Neural progenitor cell (in vitro differentiated cells): Measurements from ENCODE around the gene PHRF1. TPM values are rescaled to one million over a fixed set of nuclear protein-coding genes. Genes with fewer than 3 reads are reported as not detected.
"Not testable (repeated sequence)": the region's sequence is repeated elsewhere in the genome, so short reads cannot be mapped to it uniquely, and the experiment has no call there.

Experiments
- DNase-seq: peaks from one replicate; pipeline ENCODE4 v3.0.0-alpha.2; 2016; ENCODE audit warnings: low spot score
- H2AFZ ChIP-seq: fragments of 200-600 bp; sonication (generic); replicated peaks from 2 replicates; pipeline ENCODE4 v1.6.1; 2016; ENCODE audit warnings: antibody characterized with exemption
- H3F3A ChIP-seq: fragments of 200-600 bp; sonication (generic); 2 replicates; pipeline ENCODE4 v1.6.1; 2016; ENCODE audit warnings: antibody characterized with exemption, low read depth
- H3K27ac ChIP-seq: fragments of 200-600 bp; sonication (generic); 2 replicates; pipeline ENCODE4 v1.5.1; 2016; ENCODE audit warnings: mild to moderate bottlenecking
- H3K27me3 ChIP-seq: fragments of 200-600 bp; sonication (generic); 2 replicates; pipeline ENCODE4 v1.6.1; 2016; ENCODE audit warnings: mild to moderate bottlenecking, moderate library complexity
- H3K36me3 ChIP-seq: fragments of 200-600 bp; sonication (generic); 2 replicates; pipeline ENCODE4 v1.5.1; 2016
- H3K4me1 ChIP-seq: fragments of 200-600 bp; sonication (generic); 2 replicates; pipeline ENCODE4 v1.6.1; 2016; ENCODE audit warnings: mixed run types
- H3K4me2 ChIP-seq: fragments of 200-600 bp; sonication (generic); 2 replicates; pipeline ENCODE4 v1.6.1; 2016
- H3K4me3 ChIP-seq: fragments of 200-600 bp; sonication (generic); 2 replicates; pipeline ENCODE4 v1.5.1; 2016
- H3K79me2 ChIP-seq: fragments of 200-600 bp; sonication (generic); 2 replicates; pipeline ENCODE4 v1.6.1; 2016; ENCODE audit warnings: low read depth
- H3K9ac ChIP-seq: fragments of 200-600 bp; sonication (generic); 2 replicates; pipeline ENCODE4 v1.6.1; 2016
- H3K9me3 ChIP-seq: fragments of 200-600 bp; sonication (generic); 2 replicates; pipeline ENCODE4 v1.5.1; 2016; ENCODE audit warnings: low read depth
- H4K20me1 ChIP-seq: fragments of 200-600 bp; sonication (generic); 2 replicates; pipeline ENCODE4 v1.6.1; 2016; ENCODE audit warnings: low read depth
- H3K27ac Mint-ChIP-seq: 3 replicates; pipeline ENCODE4 v1.8.0; 2021; ENCODE audit warnings: mixed read lengths
- H3K27me3 Mint-ChIP-seq: 2 replicates; pipeline ENCODE4 v1.8.0; 2022; ENCODE audit warnings: low read depth, mild to moderate bottlenecking, inconsistent platforms, moderate library complexity, mixed read lengths; ENCODE audit not compliant: insufficient read depth
- H3K36me3 Mint-ChIP-seq: 3 replicates; pipeline ENCODE4 v1.8.0; 2021; ENCODE audit warnings: mixed read lengths
- H3K4me1 Mint-ChIP-seq: 3 replicates; pipeline ENCODE4 v1.8.0; 2021; ENCODE audit warnings: mixed read lengths
- H3K4me3 Mint-ChIP-seq: 3 replicates; pipeline ENCODE4 v1.8.0; 2021; ENCODE audit warnings: mild to moderate bottlenecking, moderate library complexity, mixed read lengths
- H3K9me3 Mint-ChIP-seq: 3 replicates; pipeline ENCODE4 v1.8.0; 2020; ENCODE audit warnings: mixed read lengths
- EZH2 ChIP-seq: fragments of 200-600 bp; sonication (generic); IDR thresholded peaks from 2 replicates; pipeline ENCODE4 v1.6.1; 2017; ENCODE audit warnings: antibody characterized with exemption, mild to moderate bottlenecking, moderate library complexity
- EZH2phosphoT487 ChIP-seq: fragments of 200-600 bp; sonication (generic); IDR thresholded peaks from 2 replicates; pipeline ENCODE4 v1.6.1; 2017; ENCODE audit warnings: antibody characterized with exemption
- total RNA-seq: library from RNA; depleted of rRNA; stranded (reverse); fragments of >200 nt; gene quantifications from 2 replicates; pipeline ENCODE4 v1.2.3, GENCODE V29; 2015; ENCODE audit warnings: low replicate concordance
- TF ChIP-seq, protein P1 (sequence below): fragments of 200-600 bp; sonication (generic); IDR thresholded peaks from 2 replicates; pipeline ENCODE4 v1.5.1; 2017; ENCODE audit warnings: antibody characterized with exemption, mild to moderate bottlenecking

Gene PHRF1
- total RNA-seq, 1 donor from 2014 or later: 9.8 TPM

DNA sequence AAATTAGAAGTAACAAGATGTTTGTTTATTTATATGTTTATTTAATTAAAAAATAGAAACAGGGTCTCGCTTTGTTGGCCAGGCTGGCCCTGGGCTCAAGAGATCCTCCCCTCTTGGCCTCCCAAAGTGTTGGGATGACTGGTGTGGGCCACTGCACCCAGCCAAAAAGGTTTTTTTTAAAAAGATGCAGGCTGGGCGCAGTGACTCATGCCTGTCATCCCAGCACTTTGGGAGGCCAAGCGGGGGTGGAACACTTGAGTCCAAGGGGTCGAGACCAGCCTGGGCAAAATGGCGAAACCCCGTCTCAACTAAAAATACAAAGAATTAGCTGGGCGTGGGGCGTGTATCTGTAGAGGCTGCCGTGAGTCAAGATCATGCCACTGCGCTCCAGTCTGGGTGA lies 74.2 kb downstream of the PHRF1 start:
- Histone ChIP-seq H3K27ac (no peak overlapping the region), H3K9ac (no peak overlapping the region), H3K9me3 (no peaks in the 10 kb centered on the region), H3K27me3 (no peaks in the 10 kb centered on the region), H3K79me2 (no peaks in the 10 kb centered on the region), H3K4me1 (no peaks in the 10 kb centered on the region), H2AFZ (no peak overlapping the region), H3K4me3 (no peak overlapping the region), H3F3A (no peaks in the 10 kb centered on the region), H4K20me1 (no peaks in the 10 kb centered on the region), H3K36me3 (peaks cover 10% of the 10 kb centered on the region), H3K4me2 (no peak overlapping the region)
- Mint-ChIP-seq H3K27me3 (no peaks in the 10 kb centered on the region), H3K36me3 (peaks cover 15% of the 10 kb centered on the region), H3K27ac (no peak overlapping the region), H3K4me1 (no peaks in the 10 kb centered on the region), H3K4me3 (no peak overlapping the region), H3K9me3 (no peaks in the 10 kb centered on the region)
- no peak for DNase-seq
- TF ChIP-seq EZH2phosphoT487 (no peak), EZH2 (no peak)
- TF ChIP-seq, protein P1, sequence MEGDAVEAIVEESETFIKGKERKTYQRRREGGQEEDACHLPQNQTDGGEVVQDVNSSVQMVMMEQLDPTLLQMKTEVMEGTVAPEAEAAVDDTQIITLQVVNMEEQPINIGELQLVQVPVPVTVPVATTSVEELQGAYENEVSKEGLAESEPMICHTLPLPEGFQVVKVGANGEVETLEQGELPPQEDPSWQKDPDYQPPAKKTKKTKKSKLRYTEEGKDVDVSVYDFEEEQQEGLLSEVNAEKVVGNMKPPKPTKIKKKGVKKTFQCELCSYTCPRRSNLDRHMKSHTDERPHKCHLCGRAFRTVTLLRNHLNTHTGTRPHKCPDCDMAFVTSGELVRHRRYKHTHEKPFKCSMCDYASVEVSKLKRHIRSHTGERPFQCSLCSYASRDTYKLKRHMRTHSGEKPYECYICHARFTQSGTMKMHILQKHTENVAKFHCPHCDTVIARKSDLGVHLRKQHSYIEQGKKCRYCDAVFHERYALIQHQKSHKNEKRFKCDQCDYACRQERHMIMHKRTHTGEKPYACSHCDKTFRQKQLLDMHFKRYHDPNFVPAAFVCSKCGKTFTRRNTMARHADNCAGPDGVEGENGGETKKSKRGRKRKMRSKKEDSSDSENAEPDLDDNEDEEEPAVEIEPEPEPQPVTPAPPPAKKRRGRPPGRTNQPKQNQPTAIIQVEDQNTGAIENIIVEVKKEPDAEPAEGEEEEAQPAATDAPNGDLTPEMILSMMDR: no peak

DNA sequence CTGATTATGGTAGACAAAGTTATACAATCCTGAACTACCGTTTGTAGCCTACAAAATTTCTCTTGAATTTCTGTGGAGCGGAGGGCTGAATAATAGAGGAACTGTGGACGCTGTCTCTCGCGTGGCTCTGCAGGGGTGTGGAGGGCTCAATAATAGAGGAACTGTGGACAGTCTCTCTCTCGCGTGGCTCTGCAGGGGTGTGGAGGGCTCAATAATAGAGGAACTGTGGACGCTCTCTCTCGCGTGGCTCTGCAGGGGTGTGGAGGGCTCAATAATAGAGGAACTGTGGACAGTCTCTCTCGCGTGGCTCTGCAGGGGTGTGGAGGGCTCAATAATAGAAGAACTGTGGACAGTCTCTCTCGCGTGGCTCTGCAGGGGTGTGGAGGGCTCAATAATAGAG lies 76.9 kb downstream of the PHRF1 start:
- H3K27me3 ChIP-seq, H3K36me3 ChIP-seq, H4K20me1 ChIP-seq, H3K4me2 ChIP-seq, H3K9me3 Mint-ChIP-seq, H3K4me1 Mint-ChIP-seq, H3K27me3 Mint-ChIP-seq, H2AFZ ChIP-seq, H3K9me3 ChIP-seq, H3K4me3 ChIP-seq, H3K4me1 ChIP-seq, H3K27ac ChIP-seq, H3K27ac Mint-ChIP-seq, DNase-seq, H3K79me2 ChIP-seq, H3F3A ChIP-seq, H3K4me3 Mint-ChIP-seq, H3K9ac ChIP-seq: not testable (repeated sequence)
- H3K36me3 Mint-ChIP-seq: peaks cover 17% of the 10 kb centered on the region

DNA sequence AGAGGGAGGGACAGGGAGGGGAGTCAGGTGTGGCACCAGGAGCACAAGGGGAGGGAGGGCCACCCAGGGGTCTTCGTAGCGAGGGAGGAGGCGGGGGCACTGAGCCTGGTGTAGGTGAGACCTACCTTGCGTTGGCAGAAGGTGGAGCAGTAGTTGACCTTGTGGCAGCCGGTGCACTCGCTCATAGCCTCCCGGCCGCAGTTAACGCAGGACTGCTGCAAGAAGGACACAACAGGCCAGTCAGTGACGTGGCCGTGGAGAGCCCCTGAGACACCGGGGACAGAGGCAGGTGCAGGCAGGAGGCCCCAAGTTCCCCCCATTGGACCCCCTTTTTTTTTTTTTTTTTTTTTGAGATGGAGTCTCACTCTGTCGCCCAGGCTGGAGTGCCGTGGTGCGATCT lies 77.6 kb downstream of the PHRF1 start:
- Mint-ChIP-seq H3K27me3 (no peaks in the 10 kb centered on the region), H3K4me1 (no peaks in the 10 kb centered on the region), H3K27ac (no peak overlapping the region), H3K36me3 (peaks cover 17% of the 10 kb centered on the region), H3K4me3 (no peak overlapping the region), H3K9me3 (no peaks in the 10 kb centered on the region)
- no peak overlapping the region for H3K27ac ChIP-seq
- no peaks in the 10 kb centered on the region for H3K4me1 ChIP-seq
- TF ChIP-seq, protein P1: no peak
- TF ChIP-seq EZH2: no peak
- TF ChIP-seq EZH2phosphoT487: no peak
- H3K27me3 ChIP-seq: no peaks in the 10 kb centered on the region
- no peak for DNase-seq
- H3K4me2 ChIP-seq: no peak overlapping the region
- no peaks in the 10 kb centered on the region for H3K9me3 ChIP-seq
- no peak overlapping the region for H3K9ac ChIP-seq
- no peak overlapping the region for H2AFZ ChIP-seq
- no peaks in the 10 kb centered on the region for H3K79me2 ChIP-seq
- no peak overlapping the region for H3K4me3 ChIP-seq
- no peaks in the 10 kb centered on the region for H4K20me1 ChIP-seq
- peaks cover 10% of the 10 kb centered on the region for H3K36me3 ChIP-seq
- no peaks in the 10 kb centered on the region for H3F3A ChIP-seq

DNA sequence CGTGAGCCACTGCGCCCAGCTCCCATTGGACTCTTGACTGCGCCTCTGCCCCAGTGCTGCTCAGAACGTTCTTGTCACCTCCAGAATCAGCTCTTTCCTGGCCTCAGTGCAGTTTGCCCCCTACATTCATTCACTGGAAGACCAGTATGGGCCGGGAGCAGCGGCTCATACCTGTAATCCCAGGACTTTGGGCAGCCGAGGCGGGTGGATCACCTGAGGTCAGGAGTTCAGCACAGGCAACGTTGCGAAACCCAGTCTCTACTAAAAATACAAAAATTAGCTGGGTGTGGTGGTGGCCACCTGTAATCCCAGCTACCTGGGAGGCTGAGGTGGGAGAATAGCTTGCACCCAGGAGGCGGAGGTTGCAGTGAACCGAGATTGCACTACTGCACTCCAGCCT lies 78.2 kb downstream of the PHRF1 start:
- not testable (repeated sequence) for H3F3A ChIP-seq, H3K79me2 ChIP-seq, H3K27ac ChIP-seq, DNase-seq, H3K4me1 Mint-ChIP-seq, H3K27ac Mint-ChIP-seq, H3K27me3 Mint-ChIP-seq, H3K9me3 ChIP-seq, H3K9ac ChIP-seq, H3K4me1 ChIP-seq, H2AFZ ChIP-seq, H3K4me3 Mint-ChIP-seq, H3K4me3 ChIP-seq, H3K4me2 ChIP-seq, H4K20me1 ChIP-seq, H3K36me3 ChIP-seq, H3K27me3 ChIP-seq, H3K9me3 Mint-ChIP-seq
- H3K36me3 Mint-ChIP-seq: peaks cover 17% of the 10 kb centered on the region
